B cell (primary cell): ENCODE measurements around the gene MED20.

Experiments used
- EZH2 ChIP-seq: IDR thresholded peaks from 2 replicates; pipeline ENCODE4 v1.6.1; 2012; ENCODE audit warnings: borderline replicate concordance, low read depth, mild to moderate bottlenecking, moderate library complexity, low read length; ENCODE audit not compliant: insufficient read depth, poor library complexity, severe bottlenecking
- TF ChIP-seq, protein P1 (sequence below): fragments of 200-600 bp; IDR thresholded peaks from one replicate; pipeline ENCODE4 v1.8.0; 2022; ENCODE audit warnings: antibody characterized with exemption, mild to moderate bottlenecking

DNA sequence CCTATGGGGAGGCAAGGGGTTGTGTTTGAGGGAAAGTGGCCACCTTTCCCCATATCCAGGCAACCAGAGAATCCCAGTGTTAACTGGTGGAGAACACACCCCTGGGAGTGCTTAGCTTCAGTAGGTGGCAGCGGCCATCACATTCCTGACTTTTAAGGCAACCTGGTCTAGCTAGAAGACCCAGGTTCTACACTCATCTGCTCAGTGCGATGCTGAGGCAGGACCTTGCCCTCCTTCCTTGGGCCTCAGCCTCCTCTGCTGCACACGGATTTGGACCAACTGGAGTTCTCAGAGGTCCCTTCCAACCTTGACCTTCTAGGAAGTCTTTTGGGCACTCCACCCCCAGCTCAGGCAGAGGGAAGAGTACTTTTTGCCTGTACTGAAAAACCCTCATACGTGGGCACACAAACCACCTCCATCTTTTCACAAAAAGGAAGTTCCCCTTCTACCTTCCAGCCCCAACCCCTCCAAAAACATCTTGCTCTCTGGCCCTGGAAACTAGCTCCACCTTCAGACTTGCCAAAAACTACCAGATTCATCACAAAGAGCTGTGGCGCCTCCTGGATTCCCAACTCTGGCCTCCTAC is 17.7 kb upstream of the MED20 start:
- TF ChIP-seq, protein P1, sequence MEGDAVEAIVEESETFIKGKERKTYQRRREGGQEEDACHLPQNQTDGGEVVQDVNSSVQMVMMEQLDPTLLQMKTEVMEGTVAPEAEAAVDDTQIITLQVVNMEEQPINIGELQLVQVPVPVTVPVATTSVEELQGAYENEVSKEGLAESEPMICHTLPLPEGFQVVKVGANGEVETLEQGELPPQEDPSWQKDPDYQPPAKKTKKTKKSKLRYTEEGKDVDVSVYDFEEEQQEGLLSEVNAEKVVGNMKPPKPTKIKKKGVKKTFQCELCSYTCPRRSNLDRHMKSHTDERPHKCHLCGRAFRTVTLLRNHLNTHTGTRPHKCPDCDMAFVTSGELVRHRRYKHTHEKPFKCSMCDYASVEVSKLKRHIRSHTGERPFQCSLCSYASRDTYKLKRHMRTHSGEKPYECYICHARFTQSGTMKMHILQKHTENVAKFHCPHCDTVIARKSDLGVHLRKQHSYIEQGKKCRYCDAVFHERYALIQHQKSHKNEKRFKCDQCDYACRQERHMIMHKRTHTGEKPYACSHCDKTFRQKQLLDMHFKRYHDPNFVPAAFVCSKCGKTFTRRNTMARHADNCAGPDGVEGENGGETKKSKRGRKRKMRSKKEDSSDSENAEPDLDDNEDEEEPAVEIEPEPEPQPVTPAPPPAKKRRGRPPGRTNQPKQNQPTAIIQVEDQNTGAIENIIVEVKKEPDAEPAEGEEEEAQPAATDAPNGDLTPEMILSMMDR = no peak
- no peak for TF ChIP-seq EZH2
